T-helper 2 cell treated with Interferon-gamma antibody and Interleukin-4, amounts not matched to agents 5 μg/mL and 100 μg/mL, for 36 hours (primary cell): ENCODE data around the gene SNAI3.

Source experiments
- DNase-seq: peaks from one replicate; pipeline ENCODE4 v3.0.0; 2021; ENCODE audit warnings: low spot score
- H3K27ac Mint-ChIP-seq: one replicate; pipeline ENCODE4 v1.8.0; 2021; ENCODE audit warnings: mild to moderate bottlenecking, mixed read lengths
- H3K27me3 Mint-ChIP-seq: one replicate; pipeline ENCODE4 v1.8.0; 2021; ENCODE audit warnings: low read depth, mixed read lengths
- H3K36me3 Mint-ChIP-seq: one replicate; pipeline ENCODE4 v1.8.0; 2021; ENCODE audit warnings: low read depth, mixed read lengths
- H3K4me1 Mint-ChIP-seq: one replicate; pipeline ENCODE4 v1.8.0; 2021; ENCODE audit warnings: low read depth, mixed read lengths
- H3K4me3 Mint-ChIP-seq: one replicate; pipeline ENCODE4 v1.8.0; 2022; ENCODE audit warnings: mild to moderate bottlenecking, moderate library complexity, mixed read lengths
- H3K9me3 Mint-ChIP-seq: one replicate; pipeline ENCODE4 v1.8.0; 2021; ENCODE audit warnings: mixed read lengths

The SNAI3 gene

GRCh38 chr16:88642881-88643643, 43.2 kb downstream of the SNAI3 start:
- peaks cover 19% of the 10 kb centered on the region for H3K27me3 Mint-ChIP-seq
- no peak overlapping the region for H3K27ac Mint-ChIP-seq
- peaks cover 6% of the 10 kb centered on the region for H3K4me1 Mint-ChIP-seq
- H3K9me3 Mint-ChIP-seq, result no peaks in the 10 kb centered on the region
- DNase-seq, result no peak
- H3K36me3 Mint-ChIP-seq, result peaks cover 18% of the 10 kb centered on the region
- no peak overlapping the region for H3K4me3 Mint-ChIP-seq

- Mint-ChIP-seq H3K36me3 (peaks cover 18% of the 10 kb centered on the region), H3K27ac (no peak overlapping the region), H3K27me3 (peaks cover 33% of the 10 kb centered on the region), H3K4me3 (no peak overlapping the region), H3K4me1 (peaks cover 17% of the 10 kb centered on the region), H3K9me3 (no peaks in the 10 kb centered on the region)
- DNase-seq, result no peak
These were observed 45.6 kb downstream of the SNAI3 start for GRCh38 chr16:88640498-88641247.

DNA sequence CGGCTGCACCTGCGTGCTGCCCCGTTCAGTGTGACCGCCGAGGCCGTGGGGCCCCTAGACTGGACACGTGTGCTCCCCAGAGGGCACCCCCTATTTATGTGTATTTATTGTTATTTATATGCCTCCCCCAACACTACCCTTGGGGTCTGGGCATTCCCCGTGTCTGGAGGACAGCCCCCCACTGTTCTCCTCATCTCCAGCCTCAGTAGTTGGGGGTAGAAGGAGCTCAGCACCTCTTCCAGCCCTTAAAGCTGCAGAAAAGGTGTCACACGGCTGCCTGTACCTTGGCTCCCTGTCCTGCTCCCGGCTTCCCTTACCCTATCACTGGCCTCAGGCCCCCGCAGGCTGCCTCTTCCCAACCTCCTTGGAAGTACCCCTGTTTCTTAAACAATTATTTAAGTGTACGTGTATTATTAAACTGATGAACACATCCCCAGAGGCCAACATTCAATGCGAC, 46.2 kb downstream of the SNAI3 start:
- no peak for DNase-seq
- H3K4me3 Mint-ChIP-seq, result no peak overlapping the region
- H3K27me3 Mint-ChIP-seq, result peaks cover 33% of the 10 kb centered on the region
- peak overlapping the region; percentile 21 for H3K27ac Mint-ChIP-seq
- peaks cover 18% of the 10 kb centered on the region for H3K36me3 Mint-ChIP-seq
- H3K4me1 Mint-ChIP-seq, result peaks cover 21% of the 10 kb centered on the region
- H3K9me3 Mint-ChIP-seq, result no peaks in the 10 kb centered on the region

GRCh38 chr16:88639231-88640038, 46.9 kb downstream of the SNAI3 start:
- no peaks in the 10 kb centered on the region for H3K9me3 Mint-ChIP-seq
- peaks cover 21% of the 10 kb centered on the region for H3K4me1 Mint-ChIP-seq
- H3K27ac Mint-ChIP-seq, result no peak overlapping the region
- peaks cover 33% of the 10 kb centered on the region for H3K27me3 Mint-ChIP-seq
- no peak for DNase-seq
- H3K4me3 Mint-ChIP-seq, result no peak overlapping the region
- H3K36me3 Mint-ChIP-seq, result peaks cover 15% of the 10 kb centered on the region

- H3K27me3 Mint-ChIP-seq, result peaks cover 33% of the 10 kb centered on the region
- peaks cover 19% of the 10 kb centered on the region for H3K4me1 Mint-ChIP-seq
- no peaks in the 10 kb centered on the region for H3K9me3 Mint-ChIP-seq
- no peak within 1 kb of the TSS for H3K4me3 Mint-ChIP-seq
- peaks cover 10% of the 10 kb centered on the region for H3K36me3 Mint-ChIP-seq
- no peak within 1 kb of the TSS for H3K27ac Mint-ChIP-seq
- no peak for DNase-seq
These were observed 47.7 kb downstream of the SNAI3 start, which contains the start of gene IL17C for GRCh38 chr16:88638323-88639230. Gene IL17C, plus strand, starts transcription at chr16:88638572. Its CDS starts 70 bp downstream, at chr16:88638642.

DNA sequence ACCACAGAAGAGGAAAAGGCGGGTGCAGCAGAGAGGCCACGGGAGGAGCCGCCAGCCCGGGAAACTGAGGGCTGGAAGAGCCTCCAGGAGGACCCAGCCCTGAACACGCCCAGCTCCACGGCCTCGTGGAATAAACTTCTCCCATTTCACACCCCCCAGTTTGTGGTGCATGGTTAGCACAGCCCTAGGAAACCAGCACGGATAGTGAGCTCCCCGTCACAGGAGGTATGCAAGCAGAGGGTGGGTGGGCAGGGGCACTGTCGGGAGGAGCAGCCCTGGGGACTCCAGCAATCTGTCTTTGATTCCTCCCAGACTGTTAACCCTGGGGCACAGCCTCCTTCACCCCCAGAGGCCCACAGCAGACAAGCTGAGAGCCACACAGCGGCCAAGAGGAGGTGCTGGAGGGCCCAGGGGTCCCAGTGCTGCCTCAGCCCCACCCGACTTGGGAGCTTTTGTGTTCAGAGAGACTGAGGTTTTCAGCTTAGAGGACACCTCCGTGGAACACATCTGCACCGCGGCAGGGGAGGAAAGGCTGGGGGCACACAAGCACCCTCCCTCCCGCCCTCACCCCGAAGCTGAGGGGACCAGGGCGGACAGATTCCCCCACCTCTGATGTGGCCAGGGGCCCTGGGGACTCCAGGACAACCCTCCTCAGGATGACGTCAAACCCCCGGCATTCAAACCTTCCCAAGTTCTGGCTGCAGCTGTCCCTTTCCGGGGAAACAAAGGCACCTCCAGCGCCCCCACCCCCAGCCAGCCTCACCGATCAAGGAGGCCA, 49.6 kb downstream of the SNAI3 start:
- H3K27me3 Mint-ChIP-seq, result peaks cover 33% of the 10 kb centered on the region
- H3K4me3 Mint-ChIP-seq, result no peak overlapping the region
- DNase-seq, result no peak
- peaks cover 19% of the 10 kb centered on the region for H3K4me1 Mint-ChIP-seq
- peaks cover 4% of the 10 kb centered on the region for H3K36me3 Mint-ChIP-seq
- no peak overlapping the region for H3K27ac Mint-ChIP-seq
- no peaks in the 10 kb centered on the region for H3K9me3 Mint-ChIP-seq

- Mint-ChIP-seq H3K4me3 (peak overlapping the region; percentile 56), H3K4me1 (peaks cover 19% of the 10 kb centered on the region), H3K9me3 (no peaks in the 10 kb centered on the region), H3K36me3 (peaks cover 12% of the 10 kb centered on the region), H3K27ac (no peak overlapping the region), H3K27me3 (peaks cover 30% of the 10 kb centered on the region)
- DNase-seq, result no peak
These were observed 50.5 kb downstream of the SNAI3 start for GRCh38 chr16:88635671-88636319.

DNA sequence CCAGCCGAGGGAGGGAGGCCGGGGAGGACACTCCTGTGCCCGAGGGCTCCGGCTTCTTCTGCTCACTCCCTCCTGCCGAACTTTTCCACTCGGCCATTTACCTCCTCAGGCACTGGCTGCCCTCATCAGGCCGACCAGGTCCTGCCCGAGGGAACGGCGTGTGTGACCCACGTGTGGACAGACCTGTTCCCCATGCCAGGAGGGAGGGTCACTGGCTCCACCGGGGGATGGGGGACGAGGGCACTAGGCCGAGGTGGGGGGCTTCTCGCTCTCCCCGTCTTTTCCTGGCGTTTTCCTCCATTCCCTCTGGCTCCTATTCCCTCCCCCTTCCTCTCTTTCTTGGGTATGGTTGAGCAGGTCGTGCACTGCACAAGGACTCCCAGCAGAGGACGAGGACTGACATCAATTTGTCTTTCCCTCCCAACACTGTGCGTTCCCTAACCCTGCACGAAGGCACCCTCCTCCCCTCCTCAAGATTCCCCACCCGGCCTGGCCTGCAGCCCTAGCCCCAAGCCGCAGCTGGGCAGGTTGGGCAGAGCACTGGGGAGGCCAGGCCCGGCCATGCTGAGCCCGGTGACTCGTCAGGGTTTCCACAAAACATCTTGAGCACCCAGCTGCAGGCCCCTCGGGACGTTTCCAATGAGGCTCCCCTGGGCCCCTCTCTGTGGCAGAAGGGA, 51.2 kb downstream of the SNAI3 start:
- H3K27ac Mint-ChIP-seq, result no peak overlapping the region
- peaks cover 19% of the 10 kb centered on the region for H3K4me1 Mint-ChIP-seq
- H3K9me3 Mint-ChIP-seq, result no peaks in the 10 kb centered on the region
- DNase-seq, result no peak
- peaks cover 24% of the 10 kb centered on the region for H3K27me3 Mint-ChIP-seq
- H3K4me3 Mint-ChIP-seq, result peak overlapping the region; percentile 74
- peaks cover 12% of the 10 kb centered on the region for H3K36me3 Mint-ChIP-seq

DNA sequence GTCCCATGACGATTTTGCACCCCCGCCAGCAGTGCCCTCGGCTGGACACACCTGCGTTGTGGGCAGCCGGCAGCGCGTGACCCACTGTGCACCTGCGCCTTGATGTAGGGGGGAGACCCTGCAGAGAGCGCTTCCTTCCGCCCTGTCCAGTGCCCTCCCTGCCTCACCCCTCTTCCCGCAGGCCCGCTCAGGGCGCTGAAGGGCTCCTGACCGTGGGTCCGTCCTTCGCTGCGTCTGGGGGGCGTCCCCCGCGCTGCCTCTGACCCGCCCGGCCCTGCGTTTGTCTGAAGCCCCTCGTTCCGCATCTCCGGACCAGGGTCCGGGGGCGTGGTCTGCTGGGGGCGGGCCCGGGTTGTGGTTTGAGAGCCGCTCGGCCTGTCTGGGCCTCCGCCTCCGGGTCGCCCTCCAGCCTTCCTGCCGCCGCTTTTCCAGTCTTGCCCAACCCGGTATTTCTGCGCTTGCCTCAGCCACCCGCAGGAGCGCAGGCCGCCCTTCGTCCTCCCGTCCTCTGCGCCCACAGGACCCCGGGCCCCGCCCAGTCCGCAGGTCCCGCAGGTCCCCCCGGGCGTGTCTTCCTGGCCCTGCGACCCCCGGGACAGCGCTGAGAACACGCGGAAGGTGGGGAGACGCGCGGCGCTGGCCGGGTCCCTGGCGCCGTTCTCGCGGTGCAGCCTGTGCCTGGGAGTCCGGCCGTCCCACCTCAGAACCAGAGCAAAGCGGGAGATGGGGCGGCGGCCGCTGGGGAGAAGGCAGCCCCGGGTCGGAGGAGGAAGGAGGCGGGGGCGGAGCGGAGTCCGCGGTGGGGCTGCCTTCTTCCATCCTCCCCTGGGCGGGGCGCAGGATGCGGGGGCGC, 51.9 kb downstream of the SNAI3 start:
- peaks cover 21% of the 10 kb centered on the region for H3K27me3 Mint-ChIP-seq
- H3K4me1 Mint-ChIP-seq, result peaks cover 17% of the 10 kb centered on the region
- peak; percentile 69 for DNase-seq

DNA sequence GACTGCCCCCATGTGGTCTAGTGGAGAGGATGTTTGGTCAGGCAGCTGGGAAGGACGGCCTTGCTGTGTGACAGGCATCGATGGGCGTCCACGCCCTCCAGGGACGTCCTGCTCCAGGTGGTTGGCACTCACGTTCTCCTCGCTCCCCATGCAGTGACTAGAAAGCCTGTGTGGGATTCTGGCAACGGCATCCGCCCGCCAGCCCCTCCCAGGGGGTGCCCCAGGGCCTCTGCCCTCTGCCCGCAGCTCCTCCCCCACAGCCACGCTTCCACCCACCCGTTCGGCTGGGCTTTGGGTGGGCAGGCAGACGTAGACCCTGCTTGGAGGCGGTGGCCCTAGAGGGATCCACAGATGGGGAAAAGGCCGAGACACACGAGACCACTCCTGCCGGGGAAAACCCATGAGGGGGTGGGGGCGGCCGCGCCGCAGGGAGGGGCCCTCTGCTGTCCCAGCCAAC, 52.6 kb downstream of the SNAI3 start:
- Mint-ChIP-seq H3K36me3 (peaks cover 12% of the 10 kb centered on the region), H3K4me3 (peak overlapping the region; percentile 65), H3K4me1 (peaks cover 17% of the 10 kb centered on the region), H3K9me3 (no peaks in the 10 kb centered on the region), H3K27me3 (peaks cover 17% of the 10 kb centered on the region), H3K27ac (no peak overlapping the region)
- DNase-seq, result peak; percentile 57

More for the DNA sequence above, 51.9 kb downstream of the SNAI3 start:
- peak overlapping the region; percentile 72 for H3K4me3 Mint-ChIP-seq
- no peaks in the 10 kb centered on the region for H3K9me3 Mint-ChIP-seq
- no peak overlapping the region for H3K27ac Mint-ChIP-seq
- H3K36me3 Mint-ChIP-seq, result peaks cover 12% of the 10 kb centered on the region

- no peak overlapping the region for H3K4me3 Mint-ChIP-seq
- H3K27me3 Mint-ChIP-seq, result peaks cover 9% of the 10 kb centered on the region
- peak overlapping the region; percentile 45 for H3K27ac Mint-ChIP-seq
- peaks cover 17% of the 10 kb centered on the region for H3K36me3 Mint-ChIP-seq
- DNase-seq, result no peak
- H3K9me3 Mint-ChIP-seq, result no peaks in the 10 kb centered on the region
- peaks cover 10% of the 10 kb centered on the region for H3K4me1 Mint-ChIP-seq
These were observed 53.7 kb downstream of the SNAI3 start for GRCh38 chr16:88632587-88632930.
